PC-3 (cell line): Measurements from ENCODE around the gene MIA. TPM values are rescaled to one million over a fixed set of nuclear protein-coding genes. Genes with fewer than 3 reads are reported as not detected.
"Not testable (repeated sequence)": the region's sequence is repeated elsewhere in the genome, so short reads cannot be mapped to it uniquely, and the experiment has no call there.

Experiments used
- ATAC-seq: fragments of 200-7000 bp; cut with Tn5 transposase; 2 replicates; pipeline ENCODE4 v1.9.1; 2020; ENCODE audit warnings: mild to moderate bottlenecking, moderate library complexity
- Bru-seq: library from RNA; stranded (reverse); fragments of 400-500 nt; gene quantifications from one replicate; lab custom pipeline; 2021; lab: Mats Ljungman, UMichigan
- BruChase-seq, 2 experiments: library from RNA; stranded (reverse); fragments of 400-500 nt; gene quantifications; one replicate each; lab custom pipeline; 2021; lab: Mats Ljungman, UMichigan
- BruUV-seq: library from RNA; stranded (reverse); fragments of 400-500 nt; replicated peaks from 2 replicates; lab custom pipeline; 2021; lab: Mats Ljungman, UMichigan
- CTCF ChIA-PET: fragments of 300-600 bp; sonication (Branson Sonifier 250); formaldehyde crosslinking; loops from one replicate; lab custom pipeline; 2022; ENCODE audit warnings: antibody characterized with exemption; lab: Charles Lee
- POLR2A ChIA-PET: fragments of 300-600 bp; sonication (Branson Sonifier 250); formaldehyde crosslinking; loops from one replicate; lab custom pipeline; 2022; ENCODE audit warnings: antibody characterized with exemption; ENCODE audit not compliant: unreplicated experiment; lab: Charles Lee
- DNase-seq: peaks from one replicate; pipeline ENCODE4 v3.0.0-alpha.2; 2015
- H2AFZ ChIP-seq: fragments of 300-600 bp; sonication (generic); 2 replicates; pipeline ENCODE4 v1.6.0; 2016; ENCODE audit warnings: antibody characterized with exemption, low read length
- H3F3A ChIP-seq: fragments of 300-600 bp; sonication (generic); one replicate; pipeline ENCODE4 v1.6.0; 2017; ENCODE audit warnings: antibody characterized with exemption, low read length, control low read depth, mild to moderate bottlenecking; ENCODE audit not compliant: unreplicated experiment
- H3K27ac ChIP-seq: fragments of 300-600 bp; sonication (generic); 2 replicates; pipeline ENCODE4 v1.5.1; 2016; ENCODE audit warnings: mild to moderate bottlenecking, low read length
- H3K27me3 ChIP-seq: fragments of 300-600 bp; sonication (generic); 2 replicates; pipeline ENCODE4 v1.6.1; 2016; ENCODE audit warnings: low read length, mixed read lengths
- H3K36me3 ChIP-seq: fragments of 300-600 bp; sonication (generic); 2 replicates; pipeline ENCODE4 v1.6.1; 2016; ENCODE audit warnings: low read depth, mixed run types, low read length, mixed read lengths
- H3K4me1 ChIP-seq: fragments of 300-600 bp; sonication (generic); 2 replicates; pipeline ENCODE4 v1.5.1; 2016; ENCODE audit warnings: low read length; ENCODE audit not compliant: insufficient read depth
- H3K4me2 ChIP-seq: fragments of 300-600 bp; sonication (generic); 2 replicates; pipeline ENCODE4 v1.6.0; 2016; ENCODE audit warnings: low read length
- H3K4me3 ChIP-seq: fragments of 300-600 bp; sonication (generic); 2 replicates; pipeline ENCODE4 v1.5.1; 2016; ENCODE audit warnings: mild to moderate bottlenecking, low read length, mixed read lengths
- H3K79me2 ChIP-seq: fragments of 300-600 bp; sonication (generic); 2 replicates; pipeline ENCODE4 v1.6.1; 2017; ENCODE audit warnings: low read length, mixed read lengths
- H3K9ac ChIP-seq: fragments of 300-600 bp; sonication (generic); 2 replicates; pipeline ENCODE4 v1.6.0; 2016; ENCODE audit warnings: mild to moderate bottlenecking, low read length
- H3K9me2 ChIP-seq: fragments of 300-600 bp; sonication (generic); replicated peaks from 2 replicates; pipeline ENCODE4 v1.6.1; 2016; ENCODE audit warnings: mixed run types, low read length, mixed read lengths
- H3K9me3 ChIP-seq: fragments of 300-600 bp; sonication (generic); 2 replicates; pipeline ENCODE4 v1.6.1; 2016; ENCODE audit warnings: low read length, mixed read lengths
- H4K20me1 ChIP-seq: fragments of 300-600 bp; sonication (generic); 2 replicates; pipeline ENCODE4 v1.6.1; 2016; ENCODE audit warnings: low read length, mixed read lengths
- CTCF ChIP-seq: fragments of 300-600 bp; sonication (generic); conservative IDR thresholded peaks from 2 replicates; pipeline ENCODE4 v1.5.1; 2017; ENCODE audit warnings: antibody characterized with exemption, low read depth, mild to moderate bottlenecking, low read length
- EZH2 ChIP-seq: fragments of 300-600 bp; sonication (generic); IDR thresholded peaks from one replicate; pipeline ENCODE4 v1.6.1; 2017; ENCODE audit warnings: antibody characterized with exemption, mild to moderate bottlenecking, low read length; ENCODE audit not compliant: unreplicated experiment
- EZH2phosphoT487 ChIP-seq: fragments of 300-600 bp; sonication (generic); IDR thresholded peaks from 2 replicates; pipeline ENCODE4 v1.6.1; 2018; ENCODE audit warnings: mild to moderate bottlenecking, antibody characterized with exemption, low read length, borderline replicate concordance
- intact Hi-C: fragments of 100-400 bp; cut with micrococcal nuclease; formaldehyde crosslinking; loops from 2 replicates; pipeline ENCODE4 v1.9.0; 2023
- long read RNA-seq: library from polyadenylated mRNA; unstranded; transcript quantifications from one replicate; pipeline ENCODE4 v2.0.0, GENCODE V29; 2021; ENCODE audit not compliant: unreplicated experiment
- total RNA-seq: library from RNA; depleted of rRNA; stranded (reverse); fragments of >200 nt; gene quantifications from 2 replicates; pipeline ENCODE4 v1.2.3, GENCODE V29; 2014; rRNA removed

Gene MIA
- total RNA-seq, result 1.4 TPM in 1 of 2 replicates, not detected in the other
- Bru-seq, nascent RNA, result percentile 26 among the genes with signal in this experiment
- BruChase-seq, experiment 1, labeled RNA remaining after a 6-hour chase, result percentile 79 among the genes with signal in this experiment
- BruChase-seq, experiment 2, labeled RNA remaining after a 2-hour chase, result percentile 74 among the genes with signal in this experiment
- long read RNA-seq, partial matches to known transcripts, result 0 of 1 reads
- long read RNA-seq, other reads (novel, unspliced or antisense), result 1 of 1 reads

GRCh38 chr19:40774916-40775631 is at the start of gene MIA:
Gene MIA (plus strand): TSS chr19:40775521. CDS start chr19:40775543, 22 bp downstream.
- no peak within 1 kb of the TSS for H3K4me3 ChIP-seq
- no peaks in the 10 kb centered on the region for H4K20me1 ChIP-seq
- intact Hi-C loops, result no loop called here
- no peak within 1 kb of the TSS for H3K4me2 ChIP-seq
- H3K4me1 ChIP-seq, result peaks cover 13% of the 10 kb centered on the region; the same call in 1 of the 2 replicates
- H3K27ac ChIP-seq, result no peak within 1 kb of the TSS
- BruUV-seq, result no TSS peak
- DNase-seq, result no peak
- H3K36me3 ChIP-seq, result no peaks in the 10 kb centered on the region
- ChIA-PET POLR2A (no interaction called here), CTCF (no interaction called here)
- no peak within 1 kb of the TSS for H3K9ac ChIP-seq
- H3K79me2 ChIP-seq, result no peaks in the 10 kb centered on the region
- H3K27me3 ChIP-seq, result no peaks in the 10 kb centered on the region
- no peaks in the 10 kb centered on the region for H3F3A ChIP-seq
- TF ChIP-seq CTCF (no peak), EZH2 (no peak), EZH2phosphoT487 (no peak)
- H3K9me2 ChIP-seq, result no peaks in the 10 kb centered on the region
- no peak for ATAC-seq
- H3K9me3 ChIP-seq, result no peaks in the 10 kb centered on the region
- no peak within 1 kb of the TSS for H2AFZ ChIP-seq

GRCh38 chr19:40726279-40726678 is 49.0 kb upstream of the MIA start:
- no peak overlapping the region for H3K27ac ChIP-seq
- H2AFZ ChIP-seq, result no peak overlapping the region
- H3K79me2 ChIP-seq, result peaks cover 31% of the 10 kb centered on the region
- TF ChIP-seq CTCF (no peak), EZH2phosphoT487 (no peak), EZH2 (no peak)
- no peak overlapping the region for H3K4me3 ChIP-seq
- H3K4me2 ChIP-seq, result no peak overlapping the region
- no peak overlapping the region for H3K9ac ChIP-seq
- no peaks in the 10 kb centered on the region for H3F3A ChIP-seq
- CTCF ChIA-PET, result no interaction called here
- no peaks in the 10 kb centered on the region for H3K9me3 ChIP-seq
- no peaks in the 10 kb centered on the region for H3K9me2 ChIP-seq
- H3K36me3 ChIP-seq, result peaks cover 22% of the 10 kb centered on the region; the same call in 1 of the 2 replicates
- no peaks in the 10 kb centered on the region for H3K27me3 ChIP-seq
- H4K20me1 ChIP-seq, result no peaks in the 10 kb centered on the region; the same call in 1 of the 2 replicates
- ATAC-seq (no peak), DNase-seq (peak; percentile 17)
- no TSS peak for BruUV-seq
- intact Hi-C loops, result no loop called here
- POLR2A ChIA-PET, result no interaction called here
- H3K4me1 ChIP-seq, result peaks cover 12% of the 10 kb centered on the region

GRCh38 chr19:40730065-40730464 is 45.3 kb upstream of the MIA start:
- BruUV-seq, DNase-seq, H3K79me2 ChIP-seq, intact Hi-C loops, H3K9me2 ChIP-seq, H4K20me1 ChIP-seq, H3F3A ChIP-seq, CTCF ChIA-PET, H3K9ac ChIP-seq, H3K27ac ChIP-seq, H3K4me1 ChIP-seq, H3K27me3 ChIP-seq, ATAC-seq, H3K4me3 ChIP-seq, H3K4me2 ChIP-seq, H3K9me3 ChIP-seq, H2AFZ ChIP-seq, POLR2A ChIA-PET: not testable (repeated sequence)
- H3K36me3 ChIP-seq, result peaks cover 23% of the 10 kb centered on the region; the same call in 1 of the 2 replicates

GRCh38 chr19:40732304-40732703 is 43.0 kb upstream of the MIA start:
- ATAC-seq, H3K27me3 ChIP-seq, POLR2A ChIA-PET, H3K9ac ChIP-seq, intact Hi-C loops, H4K20me1 ChIP-seq, H3K9me2 ChIP-seq, DNase-seq, H3K4me2 ChIP-seq, H3K27ac ChIP-seq, H3K4me3 ChIP-seq, H2AFZ ChIP-seq, CTCF ChIA-PET, H3K79me2 ChIP-seq, H3F3A ChIP-seq, H3K4me1 ChIP-seq, BruUV-seq, H3K9me3 ChIP-seq: not testable (repeated sequence)
- H3K36me3 ChIP-seq, result peaks cover 19% of the 10 kb centered on the region
